SK-N-SH (cell line): ENCODE measurements around the gene ABLIM1. TPM values are rescaled to one million over a fixed set of nuclear protein-coding genes. Genes with fewer than 3 reads are reported as not detected.

Experiments
- CTCF ChIA-PET: fragments of 300-600, 350-600 bp; formaldehyde crosslinking; extraction: SDS; loops from one replicate; lab custom pipeline; 2021; lab: Yijun Ruan, JAX
- POLR2A ChIA-PET: fragments of 350-600 bp; sonication (Branson Sonifier 250); formaldehyde crosslinking; extraction: SDS; loops from one replicate; lab custom pipeline; 2020; ENCODE audit warnings: antibody characterized with exemption, inconsistent platforms; lab: Yijun Ruan, JAX
- DNase-seq: peaks from one replicate; pipeline ENCODE4 v3.0.0; 2012
- H2AFZ ChIP-seq: fragments of 200-600 bp; sonication (generic); 2 replicates; pipeline ENCODE4 v1.8.1; 2016; ENCODE audit warnings: antibody characterized with exemption, mild to moderate bottlenecking, low read depth
- H3F3A ChIP-seq: fragments of 200-600 bp; sonication (generic); replicated peaks from 2 replicates; pipeline ENCODE3; 2016; ENCODE audit warnings: antibody characterized with exemption, mild to moderate bottlenecking; ENCODE audit not compliant: insufficient read depth
- H3K27ac ChIP-seq, 2 experiments: fragments of 200-500 bp in 1 of 2; fragments of 200-600 bp in 1 of 2; sonication (Bioruptor generic) in 1 of 2; sonication (generic), shearing (Covaris generic) in 1 of 2; 2 replicates each; pipeline versions ENCODE4 v1.5.1 to v1.6.1; 2014 to 2016; ENCODE audit warnings: low read depth in 2 of 2, inconsistent platforms in 1 of 2, low read length in 1 of 2, mild to moderate bottlenecking in 1 of 2, mixed read lengths in 1 of 2
- H3K27me3 ChIP-seq: fragments of 200-600 bp; sonication (generic), shearing (Covaris generic); 2 replicates; pipeline ENCODE4 v1.6.1; 2016; ENCODE audit warnings: mixed run types; ENCODE audit not compliant: insufficient read depth
- H3K36me3 ChIP-seq, 2 experiments: fragments of 200-500 bp in 1 of 2; fragments of 200-600 bp in 1 of 2; sonication (Bioruptor generic) in 1 of 2; sonication (generic) in 1 of 2; replicated peaks in 1 of 2; 2 replicates each; pipeline versions ENCODE3 to v1.5.1; 2014 to 2016; ENCODE audit warnings: low read length in 1 of 2, mild to moderate bottlenecking in 1 of 2; ENCODE audit not compliant: insufficient read depth in 2 of 2, control insufficient read depth in 1 of 2
- H3K4me1 ChIP-seq, 2 experiments: fragments of 200-500 bp in 1 of 2; fragments of 200-600 bp in 1 of 2; sonication (Bioruptor generic) in 1 of 2; sonication (generic), shearing (Covaris generic) in 1 of 2; 2 replicates each; pipeline versions ENCODE4 v1.5.1 to v1.6.1; 2014 to 2016; ENCODE audit warnings: low read depth in 1 of 2, low read length in 1 of 2, mixed run types in 1 of 2; ENCODE audit not compliant: insufficient read depth in 2 of 2, control insufficient read depth in 1 of 2
- H3K4me2 ChIP-seq: fragments of 200-600 bp; sonication (generic), shearing (Covaris generic); 2 replicates; pipeline ENCODE4 v1.6.1; 2017; ENCODE audit warnings: mixed run types
- H3K4me3 ChIP-seq, 2 experiments: fragments of 200-500 bp in 1 of 2; fragments of 200-600 bp in 1 of 2; sonication (Bioruptor generic) in 1 of 2; sonication (generic), shearing (Covaris generic) in 1 of 2; 2 replicates each; pipeline versions ENCODE4 v1.5.1 to v1.8.1; 2014 to 2016; ENCODE audit warnings: low read depth in 2 of 2, inconsistent platforms in 1 of 2, low read length in 1 of 2, mild to moderate bottlenecking in 1 of 2, mixed read lengths in 1 of 2, moderate library complexity in 1 of 2
- H3K79me2 ChIP-seq: fragments of 200-600 bp; sonication (generic); 2 replicates; pipeline ENCODE4 v1.8.1; 2017; ENCODE audit warnings: mild to moderate bottlenecking; ENCODE audit not compliant: insufficient read depth
- H3K9ac ChIP-seq: fragments of 200-600 bp; sonication (generic); 2 replicates; pipeline ENCODE4 v1.6.1; 2017; ENCODE audit warnings: mixed run types
- H3K9me2 ChIP-seq: fragments of 200-600 bp; sonication (generic); 2 replicates; pipeline ENCODE4 v1.6.1; 2017; ENCODE audit warnings: mixed run types
- H3K9me3 ChIP-seq: fragments of 200-600 bp; sonication (generic); 2 replicates; pipeline ENCODE4 v1.6.1; 2017; ENCODE audit warnings: mixed run types, mild to moderate bottlenecking, moderate library complexity
- H4K20me1 ChIP-seq: fragments of 200-600 bp; sonication (generic); 2 replicates; pipeline ENCODE4 v1.6.1; 2017; ENCODE audit warnings: mild to moderate bottlenecking, mixed run types; ENCODE audit not compliant: insufficient read depth
- CHD2 ChIP-seq: fragments of 150-350 bp; IDR thresholded peaks from 2 replicates; pipeline ENCODE4 v1.6.1; 2018; ENCODE audit warnings: low read length; ENCODE audit not compliant: partially characterized antibody
- ELF1 ChIP-seq: IDR thresholded peaks from 2 replicates; pipeline ENCODE4 v1.4.0; 2012
- FOSL2 ChIP-seq: IDR thresholded peaks from 2 replicates; pipeline ENCODE4 v1.4.0; 2012; ENCODE audit warnings: low read depth, mild to moderate bottlenecking, moderate library complexity, borderline replicate concordance
- GATA2 ChIP-seq: sonication (generic); formaldehyde crosslinking; IDR thresholded peaks from 2 replicates; pipeline ENCODE4 v1.5.0; 2020; ENCODE audit warnings: mild to moderate bottlenecking, missing genetic modification reagents
- JUND ChIP-seq: IDR thresholded peaks from 2 replicates; pipeline ENCODE4 v1.4.0; 2012
- MEF2A ChIP-seq: IDR thresholded peaks from 2 replicates; pipeline ENCODE4 v1.4.0; 2012; ENCODE audit warnings: low read depth, borderline replicate concordance
- NFIC ChIP-seq: IDR thresholded peaks from 2 replicates; pipeline ENCODE4 v1.4.0; 2012; ENCODE audit warnings: borderline replicate concordance
- PBX3 ChIP-seq: IDR thresholded peaks from 2 replicates; pipeline ENCODE4; 2012
- POLR2AphosphoS5 ChIP-seq: IDR thresholded peaks from 2 replicates; pipeline ENCODE4 v1.6.1; 2012; ENCODE audit warnings: low read depth, low read length
- RAD21 ChIP-seq: IDR thresholded peaks from 2 replicates; pipeline ENCODE4 v1.6.1; 2012; ENCODE audit warnings: mild to moderate bottlenecking, low read length
- RCOR1 ChIP-seq: fragments of 150-350 bp; IDR thresholded peaks from 2 replicates; pipeline ENCODE4 v1.6.1; 2017; ENCODE audit warnings: antibody characterized with exemption, low read length
- RXRA ChIP-seq: IDR thresholded peaks from 2 replicates; pipeline ENCODE4 v1.4.0; 2012; ENCODE audit warnings: low read depth, mild to moderate bottlenecking, borderline replicate concordance
- SIN3A ChIP-seq: IDR thresholded peaks from 2 replicates; pipeline ENCODE4 v1.6.1; 2012; ENCODE audit warnings: low read depth, mild to moderate bottlenecking, low read length, moderate library complexity, borderline replicate concordance
- TAF1 ChIP-seq: IDR thresholded peaks from 2 replicates; pipeline ENCODE4 v1.6.1; 2012; ENCODE audit warnings: low read depth, mild to moderate bottlenecking, low read length, moderate library complexity, borderline replicate concordance
- TCF12 ChIP-seq: IDR thresholded peaks from 2 replicates; pipeline ENCODE4 v1.4.0; 2012
- USF1 ChIP-seq: IDR thresholded peaks from 2 replicates; pipeline ENCODE4 v1.4.0; 2012; ENCODE audit warnings: low read depth, borderline replicate concordance
- USF2 ChIP-seq: fragments of 150-350 bp; IDR thresholded peaks from 2 replicates; pipeline ENCODE4 v1.6.1; 2017; ENCODE audit warnings: antibody characterized with exemption, low read length, low read depth, borderline replicate concordance
- YY1 ChIP-seq: IDR thresholded peaks from 2 replicates; pipeline ENCODE4 v1.4.0; 2012; ENCODE audit warnings: low read depth, mild to moderate bottlenecking
- WGBS: methylation state at CpG from one replicate; pipeline ENCODE4 v1.1.6; 2017; ENCODE audit warnings: low lambda C conversion rate; 5-methylcytosine and 5-hydroxymethylcytosine counted together
- polyA plus RNA-seq, 3 experiments: library from polyadenylated mRNA; depleted of rRNA; stranded (reverse); fragments of >200 nt; gene quantifications; 2 replicates each; pipeline ENCODE4 v1.2.3, GENCODE V29; 2012

Gene ABLIM1
- polyA plus RNA-seq, 1 of the 3 experiments (the other 2 are of a cell fraction): 16.1 TPM

- H3K79me2 ChIP-seq: no peaks in the 10 kb centered on the region
- POLR2A ChIA-PET: no interaction called here
- 60% methylated on average over 8 of the region's 8 CpGs for WGBS
- no peaks in the 10 kb centered on the region for H3K9me2 ChIP-seq
- H3K9me3 ChIP-seq: no peaks in the 10 kb centered on the region
- no peak overlapping the region for H3K9ac ChIP-seq
- TF ChIP-seq TCF12 (peak; percentile 26; the same call in 1 of the 2 replicates), USF2 (no peak), PBX3 (0 out of 2 replicates have a peak, but pooled peaks have one; percentile 6), YY1 (no peak), POLR2AphosphoS5 (no peak), USF1 (no peak), ELF1 (no peak), RAD21 (no peak), CHD2 (no peak), RXRA (no peak), MEF2A (no peak), TAF1 (no peak), GATA2 (CRISPR knock-in tag) (no peak), NFIC (peak; percentile 42; the same call in 1 of the 2 replicates), RCOR1 (no peak), FOSL2 (0 out of 2 replicates have a peak, but pooled peaks have one; percentile 4), SIN3A (no peak), JUND (0 out of 2 replicates have a peak, but pooled peaks have one; percentile 12)
- TF ChIP-seq, all 33 proteins: peak for 5
- H3K4me3 ChIP-seq: no peak overlapping the region
- no peak overlapping the region for H3K27ac ChIP-seq
- H3K36me3 ChIP-seq: no peaks in the 10 kb centered on the region
- H3F3A ChIP-seq: peaks cover 5% of the 10 kb centered on the region
- no peak overlapping the region for H2AFZ ChIP-seq
- no peak overlapping the region for H3K4me2 ChIP-seq
- H3K4me1 ChIP-seq: peaks cover 0 to 5% of the 10 kb centered on the region in 2 experiments; a peak in 1 of 4 replicates
- H3K27me3 ChIP-seq: no peaks in the 10 kb centered on the region
- DNase-seq: no peak
- CTCF ChIA-PET: no interaction called here
- no peaks in the 10 kb centered on the region for H4K20me1 ChIP-seq
Observed at GRCh38 chr10:114607358-114607998, 50.6 kb downstream of the ABLIM1 start.
